Activated naive CD4-positive, alpha-beta T cell treated with anti-CD3 and anti-CD28 coated beads, Interleukin-2, amount 50 U/mL, for 72 hours (primary cell): ENCODE measurements around the gene SMARCB1. TPM values are rescaled to one million over a fixed set of nuclear protein-coding genes. Genes with fewer than 3 reads are reported as not detected.

ENCODE experiments used
- ATAC-seq, 2 donors: fragments of 150-1000 bp; cut with Tn5 transposase; 2 replicates each; pipeline ENCODE4 v1.10.0; 2021; ENCODE audit warnings: mild to moderate bottlenecking in 2 of 2, moderate library complexity in 2 of 2
- DNase-seq, 2 donors: peaks; one replicate each; pipeline ENCODE4 v3.0.0; 2021 to 2022; ENCODE audit warnings: low spot score in 2 of 2
- H3K27ac Mint-ChIP-seq, 2 donors: one replicate each; pipeline ENCODE4 v1.8.0; 2022; ENCODE audit warnings: mild to moderate bottlenecking in 2 of 2, mixed read lengths in 2 of 2
- H3K36me3 Mint-ChIP-seq, 2 donors: one replicate each; pipeline ENCODE4 v1.8.0; 2022; ENCODE audit warnings: mixed read lengths in 2 of 2
- H3K9me3 Mint-ChIP-seq, 2 donors: one replicate each; pipeline ENCODE4 v1.8.0; 2022; ENCODE audit warnings: mixed read lengths in 2 of 2
- total RNA-seq, 2 donors: library from RNA; stranded (reverse); gene quantifications; one replicate each; pipeline ENCODE4 v1.2.3, GENCODE V29; 2022

Gene SMARCB1
- total RNA-seq, 2 donors from 2014 or later, result 51.9 to 72.7 TPM

DNA sequence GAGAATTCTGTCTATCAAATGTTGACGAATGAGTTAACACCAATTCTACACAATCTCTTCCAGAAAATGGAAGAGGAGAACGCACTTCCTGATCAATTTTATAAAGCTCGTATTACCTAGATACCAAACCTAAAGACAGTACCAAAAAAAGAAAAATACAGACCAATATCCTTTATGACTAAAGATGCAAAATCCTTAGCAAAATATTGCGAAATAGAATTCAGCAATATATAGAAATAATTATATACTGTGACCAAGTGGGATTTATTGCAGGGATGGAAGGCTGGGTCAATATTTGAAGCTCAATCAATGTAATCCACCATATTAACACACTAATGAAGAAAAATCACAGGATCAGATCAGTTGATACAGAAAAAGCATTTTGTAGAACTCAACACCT, 25.6 kb downstream of the SMARCB1 start:
- H3K9me3 Mint-ChIP-seq, result no peaks in the 10 kb centered on the region
- DNase-seq (no peak), ATAC-seq (no peak)
- H3K27ac Mint-ChIP-seq, result peak overlapping the region in 1 of 2 donors; percentile 67
- H3K36me3 Mint-ChIP-seq, result peaks cover 0 to 21% of the 10 kb centered on the region in 2 donors

- Mint-ChIP-seq H3K9me3 (no peaks in the 10 kb centered on the region), H3K36me3 (peaks cover 0 to 21% of the 10 kb centered on the region in 2 donors), H3K27ac (peak overlapping the region in 1 of 2 donors; percentile 74)
- DNase-seq, result no peak
- ATAC-seq, result no peak
Measured at GRCh38 chr22:23815541-23816155, 28.9 kb downstream of the SMARCB1 start.

GRCh38 chr22:23816156-23816976, 29.6 kb downstream of the SMARCB1 start:
- H3K9me3 Mint-ChIP-seq, result no peaks in the 10 kb centered on the region
- ATAC-seq (no peak), DNase-seq (no peak)
- peak overlapping the region in 1 of 2 donors; percentile 74 for H3K27ac Mint-ChIP-seq
- peaks cover 0 to 20% of the 10 kb centered on the region in 2 donors for H3K36me3 Mint-ChIP-seq

GRCh38 chr22:23817146-23817545, 30.4 kb downstream of the SMARCB1 start:
- Mint-ChIP-seq H3K9me3 (no peaks in the 10 kb centered on the region), H3K27ac (no peak overlapping the region), H3K36me3 (peaks cover 0 to 17% of the 10 kb centered on the region in 2 donors)
- DNase-seq, result no peak
- no peak for ATAC-seq

GRCh38 chr22:23818541-23818940, 31.8 kb downstream of the SMARCB1 start:
- peaks cover 0 to 17% of the 10 kb centered on the region in 2 donors for H3K36me3 Mint-ChIP-seq
- ATAC-seq, result no peak
- H3K27ac Mint-ChIP-seq, result peak overlapping the region in 1 of 2 donors; percentile 44
- no peak for DNase-seq
- H3K9me3 Mint-ChIP-seq, result no peaks in the 10 kb centered on the region

- DNase-seq (no peak), ATAC-seq (peak in 1 of 2 donors; percentile 67)
- Mint-ChIP-seq H3K27ac (peak overlapping the region; percentile 21 to 74), H3K9me3 (no peaks in the 10 kb centered on the region), H3K36me3 (peaks cover 0 to 15% of the 10 kb centered on the region in 2 donors)
Measured at GRCh38 chr22:23820748-23821211, 34.0 kb downstream of the SMARCB1 start.

GRCh38 chr22:23822101-23822671, 35.4 kb downstream of the SMARCB1 start:
- peak overlapping the region; percentile 69 to 87 for H3K27ac Mint-ChIP-seq
- DNase-seq (no peak), ATAC-seq (no peak)
- no peaks in the 10 kb centered on the region for H3K9me3 Mint-ChIP-seq
- peaks cover 0 to under 1% of the 10 kb centered on the region in 2 donors for H3K36me3 Mint-ChIP-seq

DNA sequence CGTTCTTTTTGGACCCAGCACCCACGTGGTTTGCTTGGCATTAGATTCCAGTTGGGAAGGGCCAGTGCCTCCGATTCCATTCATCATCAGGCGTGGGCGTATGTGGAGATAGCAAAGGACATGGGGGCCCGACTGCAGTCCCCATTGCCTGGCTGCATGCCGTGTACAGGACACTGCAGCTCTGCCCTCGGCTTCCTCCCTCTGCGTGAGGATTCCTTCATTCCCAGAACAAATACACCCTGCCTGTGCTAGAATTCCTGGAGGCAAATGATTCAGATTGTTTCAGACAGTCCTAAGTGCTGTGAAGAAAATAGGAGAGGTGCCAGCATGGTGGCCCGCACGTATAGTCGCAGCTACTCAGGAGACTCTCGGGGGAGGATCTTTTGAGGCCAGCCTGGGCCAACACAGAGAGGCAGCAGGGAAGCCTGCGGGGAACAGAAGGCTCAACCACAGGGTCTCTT, 36.6 kb downstream of the SMARCB1 start:
- H3K9me3 Mint-ChIP-seq, result no peaks in the 10 kb centered on the region
- peak overlapping the region; percentile 25 to 87 for H3K27ac Mint-ChIP-seq
- ATAC-seq (no peak), DNase-seq (no peak)
- no peaks in the 10 kb centered on the region for H3K36me3 Mint-ChIP-seq

- ATAC-seq (no peak), DNase-seq (no peak)
- no peaks in the 10 kb centered on the region for H3K9me3 Mint-ChIP-seq
- no peaks in the 10 kb centered on the region for H3K36me3 Mint-ChIP-seq
- H3K27ac Mint-ChIP-seq, result peak overlapping the region in 1 of 2 donors; percentile 87
Measured at GRCh38 chr22:23824476-23825245, 37.9 kb downstream of the SMARCB1 start.

DNA sequence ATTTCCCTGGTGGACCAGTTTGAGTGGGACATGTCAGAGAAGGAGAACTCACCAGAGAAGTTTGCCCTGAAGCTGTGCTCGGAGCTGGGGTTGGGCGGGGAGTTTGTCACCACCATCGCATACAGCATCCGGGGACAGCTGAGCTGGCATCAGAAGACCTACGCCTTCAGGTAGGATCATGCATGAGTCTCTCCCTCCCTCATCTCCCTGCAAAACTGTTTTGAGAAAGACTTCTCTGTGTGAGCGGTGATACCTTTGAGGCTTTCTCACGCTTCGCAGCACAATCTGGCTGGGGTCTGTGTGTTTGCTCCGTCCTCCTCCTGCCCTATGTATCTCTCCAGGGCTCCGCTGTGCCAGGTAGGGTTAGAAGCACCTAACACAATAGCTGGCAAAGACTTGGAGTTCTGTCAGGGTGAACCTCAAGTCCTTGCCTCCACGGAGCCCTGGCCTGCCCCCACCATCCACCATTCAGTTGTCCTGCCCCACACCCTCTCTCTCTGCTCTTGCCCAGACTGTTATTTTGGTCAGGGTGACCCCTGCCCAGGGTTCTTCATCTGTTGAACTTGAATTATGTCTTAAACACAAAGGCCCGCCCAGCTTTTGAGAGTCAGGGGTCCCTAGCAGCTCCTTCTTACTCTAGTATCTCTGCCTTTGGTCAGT, 38.6 kb downstream of the SMARCB1 start:
- Mint-ChIP-seq H3K27ac (peak overlapping the region; percentile 87 to 92), H3K9me3 (no peaks in the 10 kb centered on the region), H3K36me3 (no peaks in the 10 kb centered on the region)
- ATAC-seq (no peak), DNase-seq (no peak)

- Mint-ChIP-seq H3K27ac (peak overlapping the region; percentile 87 to 92), H3K9me3 (no peaks in the 10 kb centered on the region), H3K36me3 (no peaks in the 10 kb centered on the region)
- ATAC-seq (peak in 1 of 2 donors; percentile 55), DNase-seq (no peak)
Measured at GRCh38 chr22:23826510-23827350, 40.0 kb downstream of the SMARCB1 start.

DNA sequence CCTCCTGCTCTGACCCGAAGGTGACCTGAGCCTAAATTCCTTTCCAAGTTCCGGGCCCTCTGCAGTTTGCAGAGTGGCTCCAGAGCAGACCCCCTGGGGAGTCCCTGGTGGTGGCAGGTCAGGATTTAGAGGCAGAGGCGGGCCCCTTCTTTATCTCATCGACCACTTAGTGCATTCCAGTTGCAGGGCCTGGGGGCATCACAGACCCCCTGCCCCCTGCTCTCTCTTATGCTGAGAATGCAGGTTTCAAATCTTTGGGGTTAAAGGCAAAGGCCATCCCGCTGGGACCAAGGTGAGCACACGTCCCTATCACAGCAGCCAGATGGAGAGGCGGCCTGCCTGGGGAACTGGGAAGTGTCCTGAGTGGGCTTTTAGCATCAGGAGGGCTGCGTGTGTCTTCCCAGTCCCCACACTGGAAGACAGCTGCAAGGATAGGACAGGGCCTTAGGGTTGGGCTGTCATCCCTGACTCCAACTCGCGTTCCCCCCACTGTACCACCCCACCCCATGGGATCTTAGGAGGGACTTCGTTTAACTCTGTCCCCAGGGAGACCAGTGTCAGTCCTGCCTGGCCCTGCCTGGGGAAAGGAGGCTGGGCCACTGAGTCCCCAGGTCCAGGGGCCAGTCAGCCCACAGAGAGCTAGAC, 40.7 kb downstream of the SMARCB1 start:
- no peaks in the 10 kb centered on the region for H3K9me3 Mint-ChIP-seq
- H3K27ac Mint-ChIP-seq, result peak overlapping the region in 1 of 2 donors; percentile 87
- H3K36me3 Mint-ChIP-seq, result no peaks in the 10 kb centered on the region
- DNase-seq, result no peak
- no peak for ATAC-seq

- H3K27ac Mint-ChIP-seq, result peak overlapping the region; percentile 7 to 78
Measured at GRCh38 chr22:23828800-23829680, 42.3 kb downstream of the SMARCB1 start.

DNA sequence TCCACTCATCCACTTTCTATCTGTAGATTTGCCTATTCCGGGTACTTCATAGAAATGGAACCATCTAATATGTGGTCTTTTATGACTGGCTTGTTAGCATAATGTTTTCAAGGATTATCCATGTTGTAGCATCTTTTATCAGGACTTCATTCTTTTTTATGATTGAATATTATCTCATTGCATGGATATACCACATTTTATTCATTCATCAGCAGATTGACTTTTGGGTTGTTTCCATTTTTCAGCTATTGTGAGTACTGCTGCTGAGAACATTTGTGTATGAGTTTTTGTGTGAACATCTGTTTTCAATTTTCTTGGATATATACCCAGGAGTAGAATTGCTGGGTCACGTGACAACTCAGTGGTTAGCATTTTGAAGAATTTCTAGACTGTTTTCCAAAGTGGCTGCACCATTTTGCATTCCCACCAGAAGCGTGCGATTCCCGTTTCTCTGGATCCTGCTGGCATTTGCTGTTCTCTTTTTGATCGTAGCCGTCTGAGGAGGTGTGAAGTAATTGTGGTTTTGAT, 43.1 kb downstream of the SMARCB1 start:
- DNase-seq (no peak), ATAC-seq (no peak)
- Mint-ChIP-seq H3K36me3 (no peaks in the 10 kb centered on the region), H3K9me3 (no peaks in the 10 kb centered on the region), H3K27ac (peak overlapping the region; percentile 6 to 7)

More at GRCh38 chr22:23828800-23829680, 42.3 kb downstream of the SMARCB1 start:
- no peaks in the 10 kb centered on the region for H3K9me3 Mint-ChIP-seq
- DNase-seq (no peak), ATAC-seq (no peak)
- no peaks in the 10 kb centered on the region for H3K36me3 Mint-ChIP-seq
